GM12875 (cell line): ENCODE data around the gene JUND.

Experiments used
- H3K4me3 ChIP-seq: one replicate; pipeline ENCODE4 v1.5.1; 2011; ENCODE audit warnings: low read depth, low read length, control low read depth
- TF ChIP-seq, protein P1 (sequence below): IDR thresholded peaks from 2 replicates; pipeline ENCODE4 v1.5.1; 2011; ENCODE audit warnings: low read depth, mild to moderate bottlenecking, control low read depth, inconsistent platforms, low read length, moderate library complexity, borderline replicate concordance; ENCODE audit not compliant: insufficient read depth

Gene JUND

DNA sequence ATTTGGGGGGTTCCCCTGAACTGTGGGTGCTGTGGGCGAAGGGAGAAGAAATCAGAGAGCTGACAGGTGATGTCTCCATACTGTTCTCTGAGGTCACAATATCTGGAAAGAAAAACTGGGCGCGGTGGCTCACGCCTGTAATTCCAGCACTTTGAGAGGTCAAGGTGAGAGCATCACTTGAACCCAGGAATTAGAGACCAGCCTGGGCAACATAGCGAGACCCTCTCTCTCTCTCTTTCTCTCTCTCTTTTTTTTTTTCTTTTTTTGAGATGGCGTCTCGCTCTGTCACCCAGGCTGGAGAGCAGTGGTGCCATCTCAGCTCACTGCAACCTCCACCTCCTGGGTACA is 29.1 kb downstream of the JUND start:
- TF ChIP-seq, protein P1, sequence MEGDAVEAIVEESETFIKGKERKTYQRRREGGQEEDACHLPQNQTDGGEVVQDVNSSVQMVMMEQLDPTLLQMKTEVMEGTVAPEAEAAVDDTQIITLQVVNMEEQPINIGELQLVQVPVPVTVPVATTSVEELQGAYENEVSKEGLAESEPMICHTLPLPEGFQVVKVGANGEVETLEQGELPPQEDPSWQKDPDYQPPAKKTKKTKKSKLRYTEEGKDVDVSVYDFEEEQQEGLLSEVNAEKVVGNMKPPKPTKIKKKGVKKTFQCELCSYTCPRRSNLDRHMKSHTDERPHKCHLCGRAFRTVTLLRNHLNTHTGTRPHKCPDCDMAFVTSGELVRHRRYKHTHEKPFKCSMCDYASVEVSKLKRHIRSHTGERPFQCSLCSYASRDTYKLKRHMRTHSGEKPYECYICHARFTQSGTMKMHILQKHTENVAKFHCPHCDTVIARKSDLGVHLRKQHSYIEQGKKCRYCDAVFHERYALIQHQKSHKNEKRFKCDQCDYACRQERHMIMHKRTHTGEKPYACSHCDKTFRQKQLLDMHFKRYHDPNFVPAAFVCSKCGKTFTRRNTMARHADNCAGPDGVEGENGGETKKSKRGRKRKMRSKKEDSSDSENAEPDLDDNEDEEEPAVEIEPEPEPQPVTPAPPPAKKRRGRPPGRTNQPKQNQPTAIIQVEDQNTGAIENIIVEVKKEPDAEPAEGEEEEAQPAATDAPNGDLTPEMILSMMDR: no peak
- H3K4me3 ChIP-seq: no peak overlapping the region

DNA sequence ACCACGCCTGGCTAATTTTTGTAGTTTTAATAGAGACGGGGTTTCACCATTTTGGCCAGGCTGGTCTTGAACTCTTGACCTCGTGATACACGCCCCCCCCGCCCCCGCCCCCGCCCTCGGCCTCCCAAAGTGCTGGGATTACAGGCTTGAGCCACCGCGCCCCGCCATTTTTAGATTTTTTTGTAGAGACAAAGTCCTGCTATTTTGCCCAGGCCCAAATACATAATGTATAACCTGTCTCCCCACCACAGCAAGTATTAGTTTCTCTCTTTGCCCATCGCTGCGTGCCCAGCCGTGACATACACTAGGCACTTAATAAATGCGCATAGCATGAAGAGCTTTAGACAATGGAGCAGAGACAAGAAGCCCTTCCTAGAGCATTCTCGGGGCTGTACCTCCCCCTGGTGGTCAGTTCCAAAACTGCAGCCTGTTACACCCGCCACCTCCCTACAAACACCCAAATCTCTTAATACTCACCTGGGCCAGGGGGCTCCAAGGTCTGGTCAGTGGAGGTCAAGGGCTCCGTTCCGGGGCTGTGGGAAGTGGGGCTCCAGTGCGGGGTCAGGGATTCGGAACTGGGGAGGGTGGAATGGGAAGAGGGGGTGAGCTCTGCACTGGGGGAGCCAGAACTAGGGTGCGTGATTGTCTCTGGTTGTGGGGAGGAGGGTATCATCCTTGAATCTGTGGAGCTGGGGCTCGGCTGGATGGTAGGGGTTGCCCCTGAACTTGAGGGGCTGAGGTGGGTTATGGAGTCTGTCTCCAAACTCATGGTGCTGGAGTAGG is 29.6 kb downstream of the JUND start:
- H3K4me3 ChIP-seq: no peak overlapping the region
- TF ChIP-seq, protein P1: peak; percentile 88

DNA sequence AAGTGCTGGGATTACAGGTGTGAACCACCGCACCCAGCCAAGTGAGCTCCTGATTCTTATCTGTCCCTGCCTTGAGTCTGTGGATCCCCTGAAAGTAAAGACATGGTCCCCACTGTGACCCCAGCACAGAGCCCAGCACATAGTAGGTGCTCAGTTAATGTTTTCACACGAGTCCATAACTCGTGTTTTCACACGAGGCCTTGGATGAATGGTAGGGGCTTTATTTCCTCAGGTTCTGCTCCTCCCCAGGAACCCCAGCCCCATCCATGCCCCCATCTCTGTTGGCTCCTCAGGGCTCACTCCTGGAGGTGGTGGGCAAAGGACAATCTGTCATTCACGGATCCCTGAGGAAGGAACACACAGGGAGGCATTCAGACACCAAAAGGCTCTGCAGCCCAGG is 31.6 kb downstream of the JUND start:
- TF ChIP-seq, protein P1: no peak
- no peak overlapping the region for H3K4me3 ChIP-seq

DNA sequence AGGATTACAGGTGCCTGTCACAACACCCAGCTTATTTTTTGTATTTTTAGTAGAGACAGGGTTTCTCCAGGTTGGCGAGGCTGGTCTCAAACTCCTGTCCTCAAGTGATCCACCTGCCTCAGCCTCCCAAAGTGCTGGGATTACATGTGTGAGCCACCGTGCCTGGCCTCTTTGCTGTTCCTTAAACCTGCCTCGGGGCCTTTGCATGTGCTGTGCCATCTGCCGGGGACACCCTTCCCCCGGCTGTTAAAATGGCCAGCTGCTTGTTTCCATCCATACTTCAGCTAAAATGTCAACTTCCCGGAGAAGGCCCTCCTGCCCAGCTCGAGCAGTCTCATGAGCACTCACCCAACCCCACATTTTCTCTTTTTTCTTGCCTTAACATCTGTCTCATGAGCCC is 36.1 kb downstream of the JUND start:
- TF ChIP-seq, protein P1: no peak

DNA sequence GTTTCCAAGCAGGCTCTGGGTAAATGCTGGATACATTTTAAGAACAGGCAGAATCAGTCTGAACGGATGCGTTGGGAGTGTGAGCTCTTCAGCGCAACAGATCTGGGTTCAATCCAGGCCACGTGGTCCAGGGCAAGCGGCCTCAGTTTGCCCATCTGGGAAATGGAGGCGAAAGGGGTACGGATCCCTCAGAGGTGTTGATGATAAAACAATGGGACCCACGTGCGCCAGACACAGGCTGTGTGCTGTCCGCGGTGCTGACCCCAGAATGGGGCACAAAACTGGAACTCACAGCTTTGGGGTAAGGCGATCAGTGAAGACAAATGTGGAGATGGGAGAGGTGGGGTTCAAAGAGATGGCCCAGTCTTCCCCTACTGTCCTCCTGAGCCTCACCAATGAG is 42.1 kb downstream of the JUND start:
- TF ChIP-seq, protein P1: no peak

More for the DNA sequence above, 36.1 kb downstream of the JUND start:
- no peak overlapping the region for H3K4me3 ChIP-seq

DNA sequence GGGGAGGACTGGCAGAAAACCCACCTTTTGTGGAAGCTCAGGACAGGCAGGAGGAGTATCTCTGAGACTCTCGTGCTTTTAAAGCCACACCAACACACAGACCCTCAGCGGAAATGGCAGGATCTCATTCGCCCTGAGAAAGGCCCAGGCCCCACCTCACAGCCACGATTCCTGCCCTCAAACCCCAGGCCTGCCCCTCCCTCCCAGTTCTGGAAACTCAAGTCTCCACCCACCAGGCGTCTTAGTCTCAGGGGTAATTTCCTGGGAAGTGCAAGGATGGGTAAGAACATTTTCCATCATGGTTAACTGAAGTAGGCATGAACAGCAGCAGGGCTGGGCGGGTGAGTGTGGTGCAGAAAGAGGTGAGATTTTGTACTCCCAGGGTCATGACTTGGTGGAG is 47.2 kb downstream of the JUND start:
- TF ChIP-seq, protein P1: no peak
- no peak overlapping the region for H3K4me3 ChIP-seq

More for the DNA sequence above, 42.1 kb downstream of the JUND start:
- no peak overlapping the region for H3K4me3 ChIP-seq

DNA sequence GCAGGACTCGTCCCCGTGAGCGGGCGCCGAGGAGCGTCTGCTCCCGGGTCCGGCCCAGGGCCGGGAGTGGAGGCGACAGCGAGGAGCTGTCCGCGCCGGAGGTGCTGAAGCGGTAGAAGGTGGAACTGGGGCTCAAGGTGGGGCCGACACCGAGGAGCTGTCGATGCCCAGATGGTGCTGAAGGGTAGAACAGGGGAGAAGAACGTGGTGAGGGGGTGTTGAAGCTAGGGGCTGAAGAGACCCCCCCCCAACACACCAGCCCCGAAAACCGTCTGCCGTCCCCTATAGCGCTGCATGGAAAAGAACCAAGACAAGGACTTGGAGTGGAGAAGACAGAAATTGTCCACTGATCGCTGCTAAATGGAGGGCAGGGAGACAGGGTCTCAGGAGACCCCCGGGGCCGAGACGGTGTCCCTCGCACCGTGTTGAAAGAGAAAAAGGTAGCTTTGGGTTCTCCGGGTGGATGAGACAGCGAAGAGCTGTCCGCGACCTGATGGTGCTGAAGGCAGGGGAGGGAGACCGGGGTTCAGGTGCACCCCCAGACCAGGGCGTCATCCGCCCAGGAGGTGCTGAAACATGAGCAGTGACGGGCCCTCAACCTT is 48.1 kb downstream of the JUND start:
- H3K4me3 ChIP-seq: no peak overlapping the region
- TF ChIP-seq, protein P1: no peak
